HG03378 (cell line): ENCODE results near the gene TMTC2.
"Not testable (repeated sequence)": the region's sequence is repeated elsewhere in the genome, so short reads cannot be mapped to it uniquely, and the experiment has no call there.

ENCODE experiments used
- ATAC-seq: cut with Tn5 transposase; IDR thresholded peaks from one replicate; pipeline ENCODE4 v1.9.1; 2021; ENCODE audit warnings: mild to moderate bottlenecking, moderate library complexity; ENCODE audit not compliant: unreplicated experiment

TMTC2 gene

GRCh38 chr12:82781309-82781997 is 94.7 kb downstream of the TMTC2 start:
- no peak for ATAC-seq

GRCh38 chr12:82783435-82783834 is 96.7 kb downstream of the TMTC2 start:
- ATAC-seq, result no peak

GRCh38 chr12:82787016-82787415 is 100.3 kb downstream of the TMTC2 start:
- no peak for ATAC-seq

- no peak for ATAC-seq
Observed at GRCh38 chr12:82788594-82788993, 101.9 kb downstream of the TMTC2 start.

- no peak for ATAC-seq
Observed at GRCh38 chr12:82789674-82790073, 103.0 kb downstream of the TMTC2 start.

- ATAC-seq, result no peak
Observed at GRCh38 chr12:82793751-82794281, 107.1 kb downstream of the TMTC2 start.

- ATAC-seq, result no peak
Observed at GRCh38 chr12:82797480-82797879, 110.8 kb downstream of the TMTC2 start.

GRCh38 chr12:82800185-82800584 is 113.5 kb downstream of the TMTC2 start:
- no peak for ATAC-seq

GRCh38 chr12:82801951-82802610 is 115.4 kb downstream of the TMTC2 start:
- ATAC-seq, result no peak

- ATAC-seq, result no peak
Observed at GRCh38 chr12:82803201-82803600, 116.5 kb downstream of the TMTC2 start.

GRCh38 chr12:82804601-82805000 is 117.9 kb downstream of the TMTC2 start:
- ATAC-seq, result no peak

- ATAC-seq, result not testable (repeated sequence)
Observed at GRCh38 chr12:82805004-82805403, 118.3 kb downstream of the TMTC2 start.

GRCh38 chr12:82805812-82806497 is 119.2 kb downstream of the TMTC2 start:
- no peak for ATAC-seq

GRCh38 chr12:82807132-82807737 is 120.5 kb downstream of the TMTC2 start:
- ATAC-seq, result no peak

GRCh38 chr12:82810568-82810967 is 123.9 kb downstream of the TMTC2 start:
- ATAC-seq, result no peak

GRCh38 chr12:82817368-82817767 is 130.7 kb downstream of the TMTC2 start:
- ATAC-seq, result no peak

- no peak for ATAC-seq
Observed at GRCh38 chr12:82818271-82819035, 131.7 kb downstream of the TMTC2 start.

GRCh38 chr12:82826505-82826904 is 139.8 kb downstream of the TMTC2 start:
- ATAC-seq, result no peak

- no peak for ATAC-seq
Observed at GRCh38 chr12:82832096-82832495, 145.4 kb downstream of the TMTC2 start.

GRCh38 chr12:82832981-82833380 is 146.3 kb downstream of the TMTC2 start:
- no peak for ATAC-seq

- ATAC-seq, result no peak
Observed at GRCh38 chr12:82833481-82833880, 146.8 kb downstream of the TMTC2 start.
